ENCODE data around the gene HARBI1.

Gene HARBI1

DNA sequence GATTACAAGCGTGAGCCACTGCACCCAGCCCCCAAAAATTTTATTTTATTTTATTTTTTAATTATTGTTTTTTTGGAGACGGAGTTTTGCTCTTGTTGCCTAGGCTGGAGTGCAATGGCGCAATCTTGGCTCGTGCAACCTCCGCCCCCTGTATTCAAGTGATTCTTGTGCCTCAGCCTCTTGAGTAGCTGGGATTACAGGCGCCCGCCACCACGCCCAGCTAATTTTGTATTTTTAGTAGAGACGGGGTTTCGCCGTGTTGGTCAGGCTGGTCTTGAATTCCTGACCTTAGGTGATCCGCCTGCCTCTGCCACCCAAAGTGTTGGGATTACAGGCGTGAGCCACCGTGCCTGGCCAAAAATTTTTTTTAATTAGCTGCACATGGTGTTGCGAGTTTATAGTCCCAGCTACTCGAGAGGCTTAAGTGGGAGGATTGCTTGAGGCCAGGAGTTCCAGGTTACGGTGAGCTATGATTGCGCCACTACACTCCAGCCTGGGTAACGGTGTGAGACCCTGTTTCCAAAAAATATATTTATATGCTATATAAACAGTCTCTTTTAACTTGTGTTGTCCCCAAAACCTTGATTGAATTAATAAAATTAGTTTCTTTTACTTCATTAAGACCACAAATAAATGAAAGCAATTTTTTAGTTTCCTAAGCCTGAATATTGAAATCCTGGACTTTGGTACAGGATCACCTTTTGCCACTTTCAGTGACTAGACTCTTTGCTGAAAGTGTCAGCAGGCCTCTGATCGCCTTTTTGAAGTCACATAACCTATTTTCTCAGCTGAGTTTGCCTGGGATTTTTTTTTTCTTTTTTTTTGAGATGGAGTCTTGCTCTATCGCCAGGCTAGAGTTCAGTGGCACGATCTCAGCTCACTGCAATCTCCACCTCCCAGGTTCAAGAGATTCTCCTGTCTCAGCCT lies 16.5 kb upstream of the HARBI1 start:
- DNase-seq, result no peak

DNA sequence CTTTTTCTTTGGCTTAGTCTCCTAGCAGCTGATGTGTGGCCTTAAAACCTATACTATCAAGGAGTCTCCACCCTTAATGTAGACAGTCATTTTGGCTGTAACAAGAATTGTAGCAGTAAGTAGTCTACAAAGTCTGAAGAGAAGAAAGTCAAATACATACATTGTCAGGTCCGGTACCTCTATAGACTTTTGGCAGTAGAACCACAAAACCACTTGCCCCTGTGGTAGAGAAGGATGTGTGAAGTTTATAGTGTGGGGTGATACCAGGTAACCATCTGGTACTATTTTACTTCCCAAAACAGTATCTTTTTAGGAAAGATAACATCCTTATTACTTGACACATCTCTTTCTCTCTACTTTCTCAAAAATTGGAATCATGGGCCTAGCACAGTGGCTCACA lies 15.5 kb upstream of the HARBI1 start:
- no peak for DNase-seq

DNA sequence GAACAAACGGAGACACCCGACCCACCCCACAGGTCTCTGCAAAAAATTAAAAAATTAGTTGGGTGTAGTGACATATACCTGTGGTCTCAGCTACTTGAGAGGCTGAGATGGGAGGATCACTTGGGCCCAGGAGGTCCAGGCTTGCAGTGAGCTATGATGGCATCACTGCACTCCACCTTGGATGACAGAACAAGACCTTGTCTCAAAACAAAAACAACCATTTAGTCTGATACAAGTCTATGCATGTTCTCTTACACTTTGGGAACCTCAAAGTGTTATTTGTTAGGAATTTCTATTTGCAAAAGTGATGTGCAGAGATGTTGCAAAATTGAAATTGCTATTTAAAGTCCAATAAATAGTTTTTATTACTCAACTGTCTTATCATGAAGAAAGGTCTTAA lies 14.6 kb upstream of the HARBI1 start:
- no peak for DNase-seq

DNA sequence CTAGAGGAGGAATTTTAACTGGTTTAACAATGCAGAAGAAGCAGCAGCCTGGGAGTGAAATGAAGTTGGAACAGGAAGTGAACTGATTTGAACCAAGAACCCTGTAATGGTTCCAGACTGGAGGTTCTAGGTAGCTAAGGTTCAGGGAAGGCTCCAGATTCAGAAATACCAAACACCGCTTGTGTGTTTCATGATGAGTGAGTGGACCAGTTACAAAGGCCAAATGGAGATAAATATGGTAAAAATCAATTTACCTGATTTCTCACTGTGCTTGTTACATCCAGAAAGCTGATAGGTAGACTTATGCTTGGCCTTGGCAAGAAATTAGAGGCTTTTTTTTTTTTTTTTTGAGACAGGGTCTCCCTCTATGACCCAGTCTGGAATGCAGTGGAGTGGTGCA lies 13.2 kb upstream of the HARBI1 start:
- no peak for DNase-seq

DNA sequence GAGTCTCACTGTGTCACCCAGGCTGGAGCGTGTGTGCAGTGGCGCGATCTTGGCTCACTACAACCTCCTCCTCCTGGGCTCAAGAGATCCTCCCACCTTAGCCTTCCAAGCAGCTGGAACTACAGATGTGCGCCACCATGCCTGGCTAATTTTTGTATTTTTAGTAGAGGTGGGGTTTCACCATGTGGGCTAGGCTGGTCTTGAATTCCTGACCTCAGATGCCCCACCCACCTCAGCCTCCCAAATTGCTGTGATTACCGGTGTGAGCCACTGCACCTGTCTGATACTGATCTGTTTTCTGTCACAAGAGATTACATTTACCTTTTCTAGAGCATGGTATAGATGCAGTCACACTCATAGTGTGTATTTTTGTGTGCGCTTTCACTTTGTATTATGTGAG lies 11.9 kb upstream of the HARBI1 start:
- no peak for DNase-seq

DNA sequence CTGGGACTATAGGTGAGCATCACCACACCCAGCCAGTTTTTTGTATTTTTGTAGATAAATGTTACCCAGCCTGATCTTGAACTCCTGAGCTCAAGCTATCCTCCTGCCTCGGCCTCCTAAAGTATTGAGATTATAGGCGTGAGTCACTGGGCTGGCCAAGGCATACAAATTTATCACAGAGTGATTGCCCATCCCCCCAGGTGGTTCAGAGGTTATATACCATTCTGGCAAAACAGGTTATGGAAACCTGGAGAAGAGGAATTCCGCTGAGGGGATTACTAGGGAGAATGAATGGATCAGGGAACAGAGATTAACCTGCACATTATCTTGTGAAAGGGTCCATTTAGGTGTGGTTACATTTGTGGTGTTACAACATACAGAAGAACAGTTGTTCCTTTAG lies 8.4 kb upstream of the HARBI1 start:
- no peak for DNase-seq

DNA sequence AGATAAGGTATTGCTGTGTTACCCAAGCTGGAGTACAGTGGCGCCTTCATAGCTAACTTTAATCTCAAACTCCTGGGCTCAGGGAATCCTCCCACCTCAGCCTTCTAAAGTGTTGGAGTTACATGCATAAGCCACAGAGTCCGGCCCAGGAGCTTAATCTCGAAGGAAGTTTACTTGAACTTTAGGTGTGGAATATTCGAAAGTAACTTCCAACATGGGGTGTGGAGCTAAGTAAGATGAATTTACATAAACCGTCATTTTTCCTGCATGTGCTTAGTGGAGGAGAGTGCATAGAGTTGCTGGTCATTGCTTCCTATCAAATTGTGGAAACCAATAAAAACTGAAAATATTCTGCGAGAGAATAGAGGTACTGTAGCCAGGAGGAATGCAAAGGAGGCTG lies 1.8 kb upstream of the HARBI1 start:
- no peak for DNase-seq

DNA sequence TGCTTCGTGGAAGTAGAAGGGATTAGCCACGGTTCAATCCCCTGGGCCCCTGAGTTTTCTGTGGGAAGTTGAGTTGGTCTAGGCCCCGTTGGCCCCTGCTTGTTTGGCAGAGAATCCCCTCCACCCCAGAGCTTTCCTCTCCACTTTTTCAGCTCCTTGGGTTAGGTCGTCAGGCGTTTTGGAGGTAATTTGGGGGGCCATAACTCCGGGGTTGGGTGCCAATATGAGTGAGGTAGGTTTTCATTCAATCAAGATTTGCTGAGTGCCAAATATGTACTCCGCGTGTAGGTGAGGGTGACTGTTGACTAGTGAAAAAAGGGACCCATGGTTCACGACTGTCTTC lies 916 bp upstream of the HARBI1 start:
- DNase-seq, result no peak

DNA sequence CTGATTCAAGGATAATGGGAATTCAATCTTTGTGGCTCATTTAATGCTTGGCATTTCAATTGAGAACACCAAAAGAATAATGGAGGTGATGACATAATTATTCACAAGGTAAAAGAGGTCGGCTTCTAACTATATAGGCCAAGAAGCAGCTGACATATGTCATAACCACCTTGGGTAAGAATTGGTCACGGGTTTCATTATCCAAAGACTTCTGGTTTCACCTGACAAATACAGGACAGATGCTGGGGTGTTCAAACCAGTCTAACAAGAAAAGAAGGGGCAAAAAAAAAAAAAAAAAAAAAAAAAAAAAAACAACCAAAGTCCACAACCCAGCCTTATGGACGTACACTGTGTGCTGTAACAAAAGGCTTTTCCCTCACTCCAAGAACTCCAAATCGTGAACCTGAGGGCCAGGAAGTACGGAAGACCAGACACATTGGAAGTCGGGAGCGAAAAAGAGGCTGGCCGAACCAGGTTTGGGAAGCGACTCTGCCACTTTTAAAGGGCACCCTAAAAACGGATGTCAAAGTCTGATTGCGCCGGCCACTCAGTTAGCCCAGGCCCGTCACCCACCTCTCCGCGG lies 385 bp downstream of the HARBI1 start:
- DNase-seq, result peak; percentile 31 to 65 (median 46)

DNA sequence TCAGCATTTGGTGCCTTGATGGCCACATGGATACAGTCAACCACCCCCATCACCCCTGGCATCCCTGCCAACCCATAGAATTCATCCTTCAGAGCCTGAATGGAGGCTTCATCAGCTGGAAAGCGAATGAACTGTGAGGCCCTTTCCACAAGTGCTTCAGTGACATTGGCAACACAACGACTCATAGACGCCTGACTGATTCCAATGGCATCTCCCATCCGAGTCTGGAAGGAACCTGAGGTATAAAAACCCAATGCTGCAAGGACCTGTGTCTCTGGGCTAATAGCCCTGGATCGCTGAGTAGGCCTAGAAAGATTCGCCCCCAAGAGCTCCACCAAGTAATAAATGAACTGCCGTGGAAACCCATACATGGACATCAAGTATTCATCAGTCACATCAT lies 1.3 kb downstream of the HARBI1 start:
- no peak for DNase-seq

DNA sequence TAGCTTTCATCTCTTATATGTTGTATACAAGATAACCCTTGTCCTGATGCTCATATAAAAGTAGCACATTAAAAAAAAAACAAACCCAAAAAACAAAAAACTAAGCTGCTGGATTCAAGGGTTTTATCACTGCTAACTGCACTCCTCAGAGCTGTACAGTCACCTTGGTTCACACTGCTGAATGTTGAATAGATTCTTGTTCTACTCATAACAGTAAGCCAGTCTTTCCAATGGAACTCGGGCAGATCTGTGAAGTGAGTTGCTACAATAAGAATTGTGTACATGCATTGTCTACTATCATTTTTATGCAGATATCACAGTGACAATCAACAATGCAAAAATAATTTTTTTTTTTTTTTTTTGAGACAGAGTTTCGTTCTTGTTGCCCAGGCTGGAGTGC lies 4.7 kb downstream of the HARBI1 start:
- no peak for DNase-seq

DNA sequence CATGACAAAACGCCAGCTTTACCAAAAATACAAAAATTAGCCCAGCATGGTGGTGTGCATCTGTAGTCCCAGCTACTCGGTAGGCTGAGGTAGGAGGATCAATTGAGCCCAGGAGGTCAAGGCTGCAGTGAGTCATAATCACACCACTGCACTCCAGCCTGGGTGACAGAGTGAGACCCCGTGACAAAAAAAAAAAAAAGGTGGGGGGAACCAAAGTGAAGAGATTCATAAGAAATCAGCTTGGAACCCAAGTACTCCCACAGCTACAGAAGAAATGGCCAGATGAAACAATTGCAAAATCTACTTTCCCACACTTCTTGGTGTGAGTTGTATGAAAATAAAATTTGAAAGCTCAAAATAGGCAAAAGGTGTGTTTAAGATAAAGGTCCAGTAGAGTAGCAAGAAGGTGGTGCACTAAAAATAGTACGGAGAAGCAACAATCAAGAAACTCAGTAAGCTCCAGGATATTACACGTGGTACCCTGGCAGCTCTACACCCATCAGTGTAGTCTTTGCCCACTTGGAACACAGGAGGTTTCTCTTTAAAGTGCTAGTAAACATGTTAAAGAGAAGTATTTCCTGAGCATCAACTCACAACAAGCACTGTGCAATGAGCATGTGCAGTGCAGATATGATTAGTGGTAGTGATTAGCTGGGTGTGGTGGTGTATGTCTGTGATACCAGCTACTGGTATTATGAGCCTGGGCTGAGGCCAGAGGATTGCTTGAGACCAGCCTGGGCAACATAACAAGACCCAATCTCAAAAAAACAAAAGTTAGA lies 5.3 kb downstream of the HARBI1 start:
- peak in 3 of 4 experiments; percentile 9 to 37 (median 22) for DNase-seq

DNA sequence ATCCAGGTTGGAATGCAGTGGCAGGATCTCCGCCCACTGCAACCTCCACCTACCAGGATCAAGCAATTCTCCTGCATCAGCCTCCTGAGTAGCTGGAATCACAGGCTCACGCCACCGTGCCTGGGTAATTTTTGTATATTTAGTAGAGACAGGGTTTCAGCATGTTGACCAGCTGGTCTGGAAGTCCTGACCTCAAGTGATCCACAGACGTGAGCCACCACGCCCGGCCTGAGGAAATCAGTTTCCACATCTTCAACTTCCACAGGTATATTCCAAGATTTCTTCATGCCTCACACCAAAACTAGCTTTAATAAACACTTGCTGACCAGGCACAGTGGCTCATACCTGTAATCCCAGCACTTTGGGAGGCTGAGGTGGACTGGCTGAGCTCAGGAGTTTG lies 7.6 kb downstream of the HARBI1 start:
- no peak for DNase-seq

DNA sequence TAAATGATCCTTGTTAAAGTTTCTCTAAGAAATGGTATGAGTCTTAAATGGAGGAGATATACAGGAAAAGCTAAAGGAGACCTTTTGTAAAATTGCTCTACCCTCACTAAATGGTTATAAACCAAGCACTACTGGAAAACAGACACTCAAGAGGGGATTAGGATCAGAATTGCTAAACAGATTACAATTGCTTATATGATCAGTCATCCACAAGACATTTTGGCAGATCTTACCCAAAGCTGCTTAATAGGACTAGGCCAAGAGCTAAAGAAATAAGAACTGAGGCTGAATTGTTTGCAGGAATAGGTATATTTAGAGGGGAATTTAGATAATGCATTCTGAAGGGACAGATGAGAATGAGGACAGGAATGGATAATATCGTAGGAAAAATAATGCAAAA lies 9.5 kb downstream of the HARBI1 start:
- no peak for DNase-seq

DNA sequence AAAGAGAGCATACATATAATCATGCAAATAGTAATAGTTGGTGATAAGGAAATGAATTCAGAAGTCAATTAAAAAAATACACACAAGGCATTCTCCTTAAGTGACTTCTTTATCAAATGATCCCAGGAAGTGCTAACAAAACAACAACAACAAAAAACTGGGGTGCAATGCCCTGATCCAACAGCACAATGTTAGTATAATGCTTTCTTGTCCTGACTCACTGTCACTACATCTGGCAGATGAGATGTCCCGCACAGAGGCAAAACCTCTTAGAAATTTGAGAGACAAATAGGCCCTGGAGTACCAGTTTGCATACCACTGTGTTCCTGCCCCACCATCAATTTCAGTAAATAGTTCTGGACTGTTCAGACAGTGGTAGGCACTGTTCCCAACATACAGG lies 12.2 kb downstream of the HARBI1 start:
- DNase-seq, result no peak

DNA sequence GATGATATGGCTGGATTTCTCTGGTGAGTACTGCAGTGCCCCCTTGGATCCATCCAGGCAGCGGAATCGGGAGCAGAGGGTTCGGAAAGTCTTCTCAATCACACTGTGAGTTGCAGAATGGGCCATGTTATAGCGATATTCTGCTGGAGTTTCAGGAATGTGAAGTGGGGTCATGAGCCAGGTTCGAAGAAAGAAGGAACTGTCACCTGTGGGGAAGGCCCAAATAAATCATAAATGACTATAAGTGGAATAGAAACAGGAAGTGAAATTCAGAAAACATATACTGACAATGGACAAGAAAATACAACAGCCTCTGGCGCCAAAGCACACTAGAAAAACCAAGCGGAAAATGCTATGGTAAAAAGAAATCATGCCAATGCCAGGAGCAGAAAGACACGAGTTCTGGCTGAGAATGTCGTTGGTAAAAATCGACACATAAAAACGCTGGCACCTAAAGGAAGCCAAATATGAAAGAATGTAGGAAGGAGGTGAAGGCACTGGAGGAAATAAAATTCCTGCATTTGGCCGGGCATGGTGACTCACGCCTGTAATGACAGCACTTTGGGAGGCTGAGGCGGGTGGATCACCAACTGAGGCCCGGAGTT lies 13.2 kb downstream of the HARBI1 start:
- DNase-seq, result no peak

DNA sequence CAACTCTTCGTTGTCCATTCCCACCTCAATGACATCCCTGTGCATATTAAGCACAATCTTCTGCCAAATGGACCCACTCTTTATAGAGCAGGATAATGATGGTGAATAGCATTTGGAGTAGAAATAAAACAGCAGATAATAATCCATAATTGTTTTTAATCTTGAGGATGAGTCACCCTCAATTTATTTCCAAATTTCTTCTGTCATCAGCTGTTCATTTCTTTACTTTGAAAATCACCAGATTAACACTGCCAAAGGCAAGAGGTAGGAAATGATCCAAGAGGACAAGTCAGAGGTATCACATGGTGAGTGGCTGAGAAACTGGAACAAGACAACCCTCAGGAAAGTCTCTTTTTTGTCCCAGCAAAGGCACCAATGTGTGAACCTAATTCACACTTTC lies 15.9 kb downstream of the HARBI1 start:
- no peak for DNase-seq

DNA sequence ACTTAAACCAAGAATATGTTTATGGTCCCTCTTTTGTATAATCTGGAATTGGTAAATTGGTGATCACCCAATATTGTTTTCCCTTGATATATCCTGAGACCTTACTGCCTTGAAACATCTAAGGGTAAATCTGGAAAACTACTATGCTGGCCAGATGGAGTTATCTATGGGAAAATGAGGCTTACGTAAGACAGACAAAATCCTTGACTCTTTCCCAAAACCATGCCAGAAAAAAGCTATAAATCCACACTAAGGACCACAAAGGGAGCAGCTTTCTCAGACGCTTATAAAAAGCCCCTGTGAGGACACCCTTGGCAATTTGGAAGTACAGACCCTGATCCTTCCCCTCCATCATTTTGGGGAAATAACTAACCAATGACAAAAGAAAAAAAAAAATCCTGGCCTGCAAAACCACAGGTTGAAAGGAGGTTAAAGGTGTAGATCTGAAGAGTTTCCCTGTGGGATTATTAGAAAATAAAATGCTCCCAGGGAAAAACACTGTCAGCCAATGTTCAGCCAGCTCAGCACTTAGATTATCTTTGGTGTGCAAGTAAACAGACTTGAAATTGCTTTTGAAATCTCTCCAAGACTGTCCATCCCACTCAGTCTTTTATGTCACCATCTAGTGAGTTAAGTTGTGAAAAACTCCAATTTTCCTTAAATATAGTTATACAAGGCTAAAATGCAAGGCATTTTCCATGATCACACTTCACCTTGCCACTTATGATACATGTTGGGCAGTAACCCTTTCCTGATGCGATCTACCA lies 16.6 kb downstream of the HARBI1 start:
- no peak for DNase-seq

DNA sequence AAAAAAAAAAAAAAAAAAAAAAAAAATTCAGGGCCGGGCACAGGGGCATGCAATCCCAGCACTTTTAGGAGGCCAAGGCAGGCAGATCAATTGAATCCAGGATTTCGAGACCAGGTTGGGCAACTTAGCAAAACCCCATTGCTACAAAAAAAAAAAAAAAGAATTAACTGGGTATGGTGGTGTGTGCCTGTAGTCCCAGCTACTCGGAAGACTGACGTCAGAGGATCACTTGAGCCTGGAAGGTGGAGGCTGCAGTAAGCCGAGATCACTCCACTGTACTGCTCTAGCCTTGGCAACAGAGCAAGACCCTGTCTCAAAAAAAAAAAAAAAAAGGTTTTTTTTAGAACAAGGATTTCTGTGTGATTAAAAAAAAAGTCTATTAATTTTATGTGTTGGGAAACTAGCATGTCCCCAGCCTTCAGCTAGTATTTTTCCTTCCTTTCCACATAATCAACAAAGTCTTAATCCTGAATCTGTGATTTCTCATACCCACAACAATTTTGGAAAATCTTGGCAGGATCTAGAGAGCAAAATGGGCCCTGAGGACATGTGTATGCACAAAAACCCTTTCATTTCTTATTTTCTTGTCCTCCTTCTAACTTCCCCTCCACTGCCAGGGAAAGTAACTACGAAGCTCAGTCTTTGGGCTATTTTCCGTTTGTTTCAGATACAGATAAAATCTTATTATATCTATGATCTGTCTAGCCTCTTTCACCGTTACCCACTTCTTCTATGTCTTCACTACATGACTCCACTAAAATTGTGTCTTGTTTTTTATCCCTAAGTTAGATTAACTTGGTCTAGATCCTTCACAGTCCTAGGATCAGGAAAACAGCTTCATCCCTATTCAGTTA lies 17.5 kb downstream of the HARBI1 start:
- no peak for DNase-seq

DNA sequence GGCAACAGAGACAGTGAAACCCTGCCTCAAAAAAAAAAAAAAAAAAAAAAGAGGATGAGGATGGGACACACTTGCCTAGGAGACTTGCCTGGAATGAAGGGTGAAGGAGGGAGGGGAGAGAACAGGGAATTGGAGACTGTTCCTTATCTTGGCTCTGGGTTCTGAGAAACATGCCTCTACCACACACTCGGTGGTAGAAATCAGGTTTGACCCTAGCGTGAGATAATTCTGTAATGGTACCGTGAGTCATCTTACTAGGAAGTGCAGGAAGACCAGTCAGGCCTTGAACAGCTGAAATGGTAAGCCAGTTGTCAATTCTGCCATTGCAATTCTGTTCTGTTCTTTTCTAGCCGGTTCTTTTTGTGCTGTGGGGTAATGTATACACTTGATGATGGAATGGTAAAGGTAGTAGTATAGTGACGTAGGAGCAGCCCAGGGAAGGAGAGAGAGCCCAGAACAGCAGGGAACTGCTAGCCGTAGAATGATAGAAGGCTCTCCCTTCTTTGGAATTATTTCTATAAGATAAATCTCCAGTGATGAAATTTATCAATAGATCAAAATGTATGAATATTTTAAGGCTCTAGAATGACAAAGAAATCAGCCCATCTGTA lies 19.3 kb downstream of the HARBI1 start:
- DNase-seq, result no peak

DNA sequence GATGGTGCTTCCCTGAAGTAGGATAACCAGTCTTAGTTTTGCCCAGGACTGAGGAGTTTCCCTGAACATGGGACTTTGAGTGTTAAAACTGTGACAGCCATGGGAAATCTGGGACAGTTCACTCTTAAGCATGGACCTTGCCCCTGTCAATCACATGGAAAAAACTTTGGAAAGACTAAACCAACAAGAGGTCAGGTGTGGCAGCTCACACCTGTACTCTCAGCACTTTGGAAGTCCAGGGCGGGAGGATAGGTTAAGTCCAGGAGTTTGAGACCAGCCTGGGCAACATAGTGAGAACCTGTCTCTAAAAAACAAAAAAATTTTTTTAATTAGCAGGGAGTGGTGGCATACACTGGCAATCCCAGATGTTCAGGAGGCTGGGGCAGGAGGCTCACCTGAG lies 19.9 kb downstream of the HARBI1 start:
- no peak for DNase-seq
